Activated CD4-positive, alpha-beta T cell treated with anti-CD3 and anti-CD28 coated beads, Interleukin-2, amount 50 U/mL, for 1 hour (primary cell): ENCODE data around the gene MDM2.
"Not testable (repeated sequence)": the region's sequence is repeated elsewhere in the genome, so short reads cannot be mapped to it uniquely, and the experiment has no call there.

Experiments used
- DNase-seq: peaks from one replicate; pipeline ENCODE4 v3.0.0-alpha.2; 2020

The MDM2 gene

GRCh38 chr12:68828672-68829068 lies 20.7 kb downstream of the MDM2 start:
- no peak for DNase-seq

GRCh38 chr12:68831272-68831671 lies 23.3 kb downstream of the MDM2 start:
- no peak for DNase-seq

- DNase-seq: no peak
These were observed 23.9 kb downstream of the MDM2 start for GRCh38 chr12:68831751-68832503.

DNA sequence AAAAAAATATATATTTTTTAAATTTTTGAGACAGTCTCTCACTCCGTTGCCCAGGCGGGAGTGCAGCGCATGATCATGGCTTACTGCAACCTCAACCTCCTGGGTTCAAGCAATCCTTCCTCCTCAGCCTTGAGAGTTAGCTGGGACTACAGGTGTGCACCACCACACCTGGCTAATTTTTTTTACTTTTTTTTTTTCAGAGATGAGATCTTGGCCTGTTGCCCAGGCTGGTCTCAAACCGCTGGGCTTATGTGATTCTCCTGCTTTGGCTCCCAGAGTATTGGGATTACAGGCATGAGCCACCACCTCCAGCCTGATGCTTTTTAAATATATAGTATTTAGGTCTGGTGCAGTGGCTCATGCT lies 24.5 kb downstream of the MDM2 start:
- no peak for DNase-seq

GRCh38 chr12:68833508-68833907 lies 25.5 kb downstream of the MDM2 start:
- no peak for DNase-seq

- no peak for DNase-seq
These were observed 27.4 kb downstream of the MDM2 start for GRCh38 chr12:68835333-68835908.

GRCh38 chr12:68837215-68837614 lies 29.2 kb downstream of the MDM2 start:
- DNase-seq: no peak

- DNase-seq: no peak
These were observed 30.3 kb downstream of the MDM2 start for GRCh38 chr12:68838046-68838886.

- DNase-seq: no peak
These were observed 31.5 kb downstream of the MDM2 start for GRCh38 chr12:68839183-68840147.

DNA sequence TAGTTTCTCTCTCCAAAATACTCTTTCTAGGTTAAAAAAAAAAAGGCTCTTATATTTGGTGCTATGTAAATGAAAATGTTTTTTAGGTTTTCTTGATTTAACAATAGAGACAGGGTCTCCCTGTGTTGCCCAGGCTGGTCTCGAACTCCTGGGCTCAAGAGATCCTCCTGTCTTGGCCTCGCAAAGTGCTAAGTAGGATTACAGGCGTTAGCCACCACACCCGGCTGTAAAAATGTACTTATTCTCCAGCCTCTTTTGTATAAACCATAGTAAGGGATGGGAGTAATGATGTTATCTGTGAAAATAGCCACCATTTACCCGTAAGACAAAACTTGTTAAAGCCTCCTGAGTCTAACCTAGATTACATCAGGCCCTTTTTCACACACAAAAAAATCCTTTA lies 33.2 kb downstream of the MDM2 start:
- not testable (repeated sequence) for DNase-seq

DNA sequence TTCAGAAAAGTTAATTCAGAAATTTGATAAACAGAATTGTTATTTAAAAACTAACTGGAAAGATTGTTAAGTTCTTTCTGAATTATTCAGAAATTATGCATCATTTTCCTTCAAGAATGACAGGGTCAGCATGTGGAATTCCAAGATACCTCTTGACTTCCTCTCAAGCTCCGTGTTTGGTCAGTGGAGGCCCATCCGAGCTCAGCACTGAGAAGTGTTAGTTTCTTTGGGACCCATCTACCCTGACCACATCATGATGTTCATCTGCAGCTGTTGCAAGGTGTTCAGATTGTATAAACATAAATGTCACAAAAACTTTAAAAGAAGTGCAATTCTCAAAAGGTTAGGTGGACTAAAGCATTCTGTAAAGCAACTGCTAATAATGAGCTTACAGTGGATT lies 33.7 kb downstream of the MDM2 start:
- DNase-seq: no peak

DNA sequence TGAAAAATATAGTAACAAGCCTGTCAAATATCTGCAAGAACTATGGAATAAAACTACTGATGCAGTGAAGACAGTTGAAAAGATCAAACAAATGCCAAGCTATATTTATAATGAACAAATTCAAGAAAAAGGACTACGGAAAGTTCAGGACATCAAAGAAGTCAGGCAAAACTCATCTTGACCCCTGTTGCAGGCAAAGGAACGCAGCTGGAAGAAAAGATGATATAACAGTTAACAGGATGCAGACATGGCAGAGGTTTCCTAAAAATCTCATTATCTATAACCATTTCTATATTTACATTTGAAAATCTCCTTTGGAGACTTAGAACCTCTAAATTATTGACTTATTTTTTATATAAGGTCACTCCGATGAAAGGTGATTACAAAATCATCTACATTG lies 34.1 kb downstream of the MDM2 start:
- no peak for DNase-seq

- DNase-seq: no peak
These were observed 35.0 kb downstream of the MDM2 start for GRCh38 chr12:68842784-68843567.

DNA sequence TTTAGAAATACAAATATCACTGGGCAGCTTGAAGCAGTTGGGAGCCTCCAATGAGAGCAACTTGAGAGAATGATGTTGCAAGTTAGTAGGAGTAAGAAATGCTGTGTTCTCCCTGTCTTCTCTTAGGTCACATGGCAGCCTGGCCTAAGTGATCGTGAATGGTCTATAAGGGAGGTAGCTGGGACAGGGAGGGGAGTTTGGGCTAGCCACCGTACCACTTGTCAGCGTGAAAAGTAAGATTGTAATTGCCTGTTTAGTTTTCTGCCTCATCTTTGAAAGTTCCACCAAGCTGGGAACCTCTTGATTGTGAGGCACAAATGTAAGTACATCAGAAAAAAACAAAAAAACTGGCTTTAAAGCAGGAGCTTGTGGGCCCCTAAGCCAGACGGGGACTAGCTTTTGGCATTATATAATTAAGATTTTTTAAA lies 36.4 kb downstream of the MDM2 start:
- DNase-seq: no peak

DNA sequence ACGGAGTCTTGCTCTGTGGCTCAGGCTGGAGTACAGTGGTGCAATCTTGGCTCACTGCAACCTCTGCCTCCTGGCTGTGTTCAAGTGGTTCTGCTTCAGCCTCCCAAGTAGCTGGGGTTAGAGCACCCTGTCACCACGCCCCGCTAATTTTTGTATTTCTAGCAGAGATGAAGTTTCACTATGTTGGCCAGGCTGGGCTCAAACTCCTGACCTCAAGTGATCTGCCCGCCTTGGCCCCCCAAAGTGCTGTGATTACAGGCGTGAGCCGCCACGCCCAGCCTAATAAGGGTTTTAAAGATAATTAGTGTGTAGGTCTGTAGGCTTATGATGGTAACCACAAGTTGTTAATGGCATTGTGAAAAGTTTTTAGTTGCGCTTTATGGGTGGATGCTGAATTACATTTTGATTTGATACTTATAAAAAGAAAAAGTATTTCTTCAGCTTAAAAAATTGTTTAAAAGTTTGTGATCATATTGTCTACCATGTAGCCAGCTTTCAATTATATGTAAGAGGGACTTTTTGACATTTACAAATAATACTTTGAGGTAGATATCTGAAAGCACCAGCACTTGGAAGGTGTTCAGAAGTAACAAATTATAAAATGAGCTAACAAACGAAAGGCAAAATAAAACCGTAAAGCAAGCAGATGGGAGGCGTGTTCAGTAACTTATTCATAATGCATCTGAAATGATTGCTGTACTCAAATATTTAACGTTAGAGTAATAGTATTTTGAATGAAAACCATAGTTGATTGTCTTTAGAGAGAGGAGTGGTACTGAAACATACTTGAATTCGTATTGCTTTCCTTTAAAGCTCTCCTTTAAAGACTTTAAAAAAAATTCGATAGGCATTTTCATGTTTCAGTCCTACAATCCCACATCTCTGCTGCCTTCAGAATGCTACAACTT lies 37.1 kb downstream of the MDM2 start:
- no peak for DNase-seq

DNA sequence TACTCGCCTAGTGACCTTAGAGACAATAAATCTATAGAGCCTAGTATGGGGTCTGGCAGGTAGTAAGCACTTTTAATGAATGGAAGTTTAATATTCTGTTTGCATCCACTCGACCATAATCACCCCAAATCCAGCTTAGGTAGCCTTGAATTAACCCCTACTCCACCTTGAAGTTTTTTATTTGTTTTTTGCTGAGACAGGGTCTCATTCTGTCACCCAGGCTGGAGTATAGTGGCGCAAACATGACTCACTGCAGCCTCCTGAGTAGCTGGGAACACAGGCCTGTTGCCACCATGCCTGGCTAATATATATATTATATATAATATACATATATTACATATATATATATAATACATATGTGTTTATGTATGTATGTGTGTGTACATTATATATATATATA lies 38.8 kb downstream of the MDM2 start:
- no peak for DNase-seq

GRCh38 chr12:68850390-68850789 lies 42.4 kb downstream of the MDM2 start:
- DNase-seq: no peak

DNA sequence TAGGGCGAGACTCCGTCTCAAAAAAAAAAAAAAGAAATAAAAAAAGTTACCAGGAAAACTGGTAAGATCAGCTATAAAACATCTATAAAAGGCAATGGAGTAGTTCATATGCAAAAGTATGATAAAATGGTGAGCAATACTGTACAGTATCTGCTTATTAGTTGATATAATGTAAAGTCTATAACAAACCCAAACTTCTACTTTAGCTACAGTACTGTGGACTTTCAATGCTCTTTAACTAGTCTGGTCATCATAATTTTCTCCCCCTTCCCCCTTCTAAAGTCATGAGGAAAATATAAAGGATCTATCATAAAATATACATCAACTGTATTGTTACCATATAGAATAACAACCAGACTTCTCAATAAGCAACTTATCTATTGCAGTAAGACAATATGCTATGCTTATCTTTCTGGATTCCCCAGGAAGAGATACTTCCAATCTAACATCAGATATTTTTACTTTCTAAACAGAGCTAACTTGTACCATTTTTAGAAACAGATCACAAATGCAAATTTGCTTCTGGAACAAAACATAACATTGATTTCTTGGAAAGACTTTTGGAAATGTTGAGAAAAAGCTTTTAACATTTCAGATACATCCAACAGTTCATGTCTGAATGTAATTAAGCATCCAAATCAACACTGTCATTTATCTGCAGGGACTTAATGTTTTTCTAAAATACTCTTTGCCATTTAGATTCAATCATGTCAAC lies 43.8 kb downstream of the MDM2 start:
- no peak for DNase-seq

DNA sequence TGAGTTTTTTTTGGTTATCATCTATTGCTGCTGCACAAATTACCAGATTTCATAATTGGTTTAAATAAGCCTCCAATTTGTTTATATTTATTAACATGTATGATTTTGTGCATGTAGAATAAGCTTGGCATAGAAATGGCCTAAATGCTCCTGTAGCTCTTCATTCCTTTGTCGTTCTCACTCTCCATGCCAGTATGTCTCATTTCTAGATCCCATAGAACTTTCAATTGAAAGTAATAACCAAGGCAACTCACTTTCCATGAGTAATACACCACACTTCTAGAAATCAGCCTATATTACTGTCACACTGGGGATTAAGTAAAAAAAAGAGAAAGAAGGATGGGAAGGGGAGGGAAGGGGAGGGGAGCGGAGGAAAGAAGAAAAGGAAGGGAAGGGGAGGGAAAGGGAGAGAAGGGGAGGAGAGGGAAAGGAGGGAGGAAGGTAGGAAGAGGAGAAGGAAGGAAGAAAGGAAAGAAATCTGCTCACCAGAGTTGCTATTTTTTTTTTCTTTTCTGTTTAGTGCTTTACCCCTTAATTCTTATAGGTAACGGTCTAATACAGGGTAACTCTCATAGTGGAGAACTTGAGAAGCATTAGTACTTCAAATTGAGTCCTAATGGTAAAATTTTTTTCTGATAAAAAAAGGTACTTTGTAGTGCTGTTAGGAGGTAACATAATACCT lies 45.6 kb downstream of the MDM2 start:
- DNase-seq: no peak

- DNase-seq: no peak
These were observed 46.1 kb downstream of the MDM2 start for GRCh38 chr12:68854078-68854468.
